Measurements from ENCODE around the gene COL24A1.

COL24A1 gene

GRCh38 chr1:86018283-86018923, 138.2 kb downstream of the COL24A1 start:
- H3K4me2 ChIP-seq (ENCODE audit: low read length) = no peak overlapping the region
- H3K36me3 ChIP-seq (ENCODE audit: insufficient read depth, low read length) = no peaks in the 10 kb centered on the region
- no peak overlapping the region for H3K9ac ChIP-seq (ENCODE audit: low read length)
- H3K9me3 ChIP-seq (ENCODE audit: low read length) = no peaks in the 10 kb centered on the region
- no peaks in the 10 kb centered on the region for H3K79me2 ChIP-seq (ENCODE audit: insufficient read depth, low read length)
- H3K27me3 ChIP-seq (ENCODE audit: insufficient read depth, low read length) = no peaks in the 10 kb centered on the region
- no peak overlapping the region for H2AFZ ChIP-seq (ENCODE audit: low read length)
- H3K27ac ChIP-seq (ENCODE audit: low read depth, low read length, poor library complexity, severe bottlenecking) = no peak overlapping the region
- no peaks in the 10 kb centered on the region for H4K20me1 ChIP-seq (ENCODE audit: insufficient read depth, low read length)
- TF ChIP-seq EZH2 (IDR thresholded peaks at IDR 0.05; ENCODE audit: borderline replicate concordance, low read length) (no peak), CTCF (IDR thresholded peaks at IDR 0.05; ENCODE audit: low read length) (peak; percentile 80)
- H3F3A ChIP-seq (ENCODE audit: insufficient read depth, low read length) = no peaks in the 10 kb centered on the region
- no peaks in the 10 kb centered on the region for H3K9me2 ChIP-seq (ENCODE audit: low read depth, low read length)
- no peak overlapping the region for H3K4me3 ChIP-seq (ENCODE audit: low read depth, low read length, poor library complexity, severe bottlenecking)
- no peaks in the 10 kb centered on the region for H3K4me1 ChIP-seq (ENCODE audit: insufficient read depth, low read length, severe bottlenecking)

- Histone ChIP-seq H3K79me2 (ENCODE audit: insufficient read depth, low read length) (no peaks in the 10 kb centered on the region), H3K9me2 (ENCODE audit: low read depth, low read length) (no peaks in the 10 kb centered on the region), H3K27ac (ENCODE audit: low read depth, low read length, poor library complexity, severe bottlenecking) (no peak overlapping the region), H3K4me2 (ENCODE audit: low read length) (no peak overlapping the region), H3K4me1 (ENCODE audit: insufficient read depth, low read length, severe bottlenecking) (no peaks in the 10 kb centered on the region), H2AFZ (ENCODE audit: low read length) (no peak overlapping the region), H3K4me3 (ENCODE audit: low read depth, low read length, poor library complexity, severe bottlenecking) (no peak overlapping the region), H3F3A (ENCODE audit: insufficient read depth, low read length) (no peaks in the 10 kb centered on the region), H4K20me1 (ENCODE audit: insufficient read depth, low read length) (no peaks in the 10 kb centered on the region), H3K27me3 (ENCODE audit: insufficient read depth, low read length) (no peaks in the 10 kb centered on the region), H3K9me3 (ENCODE audit: low read length) (no peaks in the 10 kb centered on the region), H3K9ac (ENCODE audit: low read length) (no peak overlapping the region), H3K36me3 (ENCODE audit: insufficient read depth, low read length) (no peaks in the 10 kb centered on the region)
- TF ChIP-seq EZH2 (IDR thresholded peaks at IDR 0.05; ENCODE audit: borderline replicate concordance, low read length) (no peak), CTCF (IDR thresholded peaks at IDR 0.05; ENCODE audit: low read length) (no peak)
Observed at GRCh38 chr1:86016076-86016759, 140.4 kb downstream of the COL24A1 start.

GRCh38 chr1:86015375-86015774, 141.2 kb downstream of the COL24A1 start:
- H3K36me3 ChIP-seq (ENCODE audit: insufficient read depth, low read length) = no peaks in the 10 kb centered on the region
- no peak overlapping the region for H3K4me2 ChIP-seq (ENCODE audit: low read length)
- H3K4me1 ChIP-seq (ENCODE audit: insufficient read depth, low read length, severe bottlenecking) = no peaks in the 10 kb centered on the region
- H3K4me3 ChIP-seq (ENCODE audit: low read depth, low read length, poor library complexity, severe bottlenecking) = no peak overlapping the region
- H3K9me2 ChIP-seq (ENCODE audit: low read depth, low read length) = no peaks in the 10 kb centered on the region
- no peak overlapping the region for H3K9ac ChIP-seq (ENCODE audit: low read length)
- H4K20me1 ChIP-seq (ENCODE audit: insufficient read depth, low read length) = no peaks in the 10 kb centered on the region
- H3F3A ChIP-seq (ENCODE audit: insufficient read depth, low read length) = no peaks in the 10 kb centered on the region
- TF ChIP-seq CTCF (IDR thresholded peaks at IDR 0.05; ENCODE audit: low read length) (no peak), EZH2 (IDR thresholded peaks at IDR 0.05; ENCODE audit: borderline replicate concordance, low read length) (no peak)
- no peak overlapping the region for H3K27ac ChIP-seq (ENCODE audit: low read depth, low read length, poor library complexity, severe bottlenecking)
- H2AFZ ChIP-seq (ENCODE audit: low read length) = no peak overlapping the region
- H3K27me3 ChIP-seq (ENCODE audit: insufficient read depth, low read length) = no peaks in the 10 kb centered on the region
- H3K79me2 ChIP-seq (ENCODE audit: insufficient read depth, low read length) = no peaks in the 10 kb centered on the region
- H3K9me3 ChIP-seq (ENCODE audit: low read length) = no peaks in the 10 kb centered on the region

All from OCI-LY1 (cell line).